T-helper 22 cell (primary cell): ENCODE measurements around the gene KCNMA1.

Source experiments
- DNase-seq: peaks from one replicate; pipeline ENCODE4 v3.0.0-alpha.2; 2020; ENCODE audit warnings: low read depth

The KCNMA1 gene

DNA sequence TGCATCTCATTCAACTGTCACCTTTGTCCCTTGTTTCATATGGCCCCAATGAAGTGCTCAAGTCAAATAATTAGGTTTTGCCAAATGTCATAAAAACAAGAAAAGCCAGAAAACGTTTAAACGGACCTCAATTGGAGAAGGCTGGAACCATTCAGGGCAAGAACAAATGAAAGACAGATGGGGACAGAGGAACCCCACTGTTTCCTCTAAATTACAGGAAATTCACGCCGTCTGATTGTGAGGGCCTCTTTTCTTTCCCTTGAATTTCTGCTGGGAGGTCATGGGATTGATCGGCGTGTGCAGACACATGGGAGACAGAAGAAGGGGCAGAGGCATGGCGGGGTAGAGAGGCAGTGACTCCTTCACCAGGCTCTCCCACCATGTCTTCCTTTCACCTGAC lies 656.4 kb downstream of the KCNMA1 start:
- no peak for DNase-seq

DNA sequence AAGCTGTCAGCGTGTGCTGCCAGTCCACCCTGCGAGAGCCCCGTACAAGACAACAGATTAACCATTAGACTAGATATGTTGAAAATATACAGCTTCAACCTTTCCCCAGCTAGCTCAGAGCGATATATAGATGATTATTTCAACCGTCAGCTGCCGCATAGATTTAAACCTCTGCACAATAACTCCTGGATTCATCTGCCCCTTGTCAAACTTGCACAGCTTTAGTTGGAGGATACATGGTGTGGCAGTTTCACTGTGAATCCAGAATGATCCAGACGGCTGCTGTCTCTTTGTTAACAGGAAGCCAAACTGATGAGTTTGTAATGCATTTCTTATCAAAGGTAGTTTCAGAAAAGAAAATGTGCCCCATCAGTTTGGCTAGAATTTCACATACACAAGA lies 659.7 kb downstream of the KCNMA1 start:
- no peak for DNase-seq

DNA sequence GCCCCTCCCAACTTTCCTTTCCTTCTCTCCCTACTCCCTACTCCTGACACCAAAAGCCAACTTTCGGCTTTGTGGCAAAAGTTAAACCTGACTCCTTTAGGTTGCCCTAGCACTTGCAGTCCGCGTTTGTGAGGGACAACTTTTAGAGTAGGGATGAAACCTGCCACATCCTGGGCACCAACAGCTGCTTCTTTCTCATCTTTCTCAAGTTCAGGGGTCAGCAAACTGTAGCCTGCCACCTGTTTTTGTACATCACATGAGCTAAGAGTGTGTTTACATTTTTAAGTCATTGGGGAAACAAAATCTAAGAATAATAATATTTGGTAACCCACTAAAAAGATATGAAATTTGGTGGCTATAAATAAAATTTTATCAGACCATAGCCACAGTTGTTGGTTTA lies 660.6 kb downstream of the KCNMA1 start:
- DNase-seq = no peak

DNA sequence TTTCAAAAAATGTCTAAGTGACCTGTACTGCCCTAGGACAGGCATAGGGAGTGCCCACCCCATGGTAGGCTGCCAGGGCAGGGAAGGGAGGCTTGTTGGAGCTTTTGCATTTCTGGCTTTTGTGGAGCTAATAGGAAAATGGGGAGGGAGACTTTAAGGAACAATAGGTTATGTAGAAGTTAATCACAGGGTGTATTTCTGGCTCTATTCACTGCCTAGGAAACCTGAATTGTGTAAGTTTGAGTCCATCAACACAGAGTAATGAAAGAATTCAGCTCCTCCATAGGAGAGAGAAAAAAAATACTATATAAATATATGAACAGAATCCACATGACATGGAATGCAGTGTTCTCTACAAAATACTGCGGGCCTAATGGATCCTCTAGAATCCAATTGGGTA lies 661.5 kb downstream of the KCNMA1 start:
- no peak for DNase-seq

DNA sequence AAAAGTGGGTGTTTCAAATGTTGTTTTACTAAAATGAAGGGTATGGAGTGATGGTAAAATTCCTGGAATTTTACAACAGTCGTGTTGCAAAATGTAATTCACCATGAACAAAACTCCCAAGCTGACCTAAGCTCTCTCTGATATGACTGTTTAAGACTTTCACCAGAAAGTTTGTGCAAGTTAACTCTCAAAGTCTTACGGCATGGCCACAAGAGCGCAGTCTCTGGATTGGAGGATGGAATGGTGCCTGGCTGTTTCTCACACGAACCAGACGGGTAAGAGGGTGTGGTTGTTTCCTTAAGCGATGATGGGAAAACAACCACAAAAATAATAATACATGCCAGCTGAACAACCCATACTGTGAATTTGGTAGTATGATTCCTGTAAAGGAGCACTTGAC lies 662.5 kb downstream of the KCNMA1 start:
- DNase-seq = no peak

DNA sequence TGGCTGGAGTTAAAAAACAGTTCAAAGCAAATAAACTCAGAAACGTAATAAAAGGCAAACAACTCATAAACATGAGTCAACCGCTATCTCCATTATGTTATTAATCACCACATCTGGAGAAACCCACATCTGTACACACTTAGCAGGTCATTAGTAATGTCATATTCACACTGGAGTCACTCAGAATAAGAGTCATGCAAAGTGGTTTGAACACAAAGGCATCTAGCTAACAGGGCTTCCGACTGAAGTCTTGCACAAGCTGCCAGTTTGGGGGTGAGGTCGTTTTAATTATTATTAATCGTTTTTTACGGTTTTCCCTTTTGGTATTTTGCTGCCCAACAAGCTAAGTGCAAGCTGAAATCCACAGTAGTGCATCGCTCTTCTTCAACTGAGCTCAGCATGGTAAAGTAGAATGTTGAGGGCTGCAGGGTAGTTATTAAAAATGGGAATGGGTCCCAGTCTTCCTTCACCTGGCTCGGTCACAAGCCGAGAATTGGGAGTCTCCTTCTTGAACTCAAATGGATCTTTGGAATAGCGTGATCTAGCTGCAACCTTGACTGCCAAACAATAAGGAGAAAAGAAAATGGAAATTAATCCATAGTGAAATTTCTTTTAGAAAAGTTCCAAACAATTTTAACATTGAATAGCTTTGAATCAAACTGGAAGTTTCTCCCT lies 663.5 kb downstream of the KCNMA1 start:
- no peak for DNase-seq

DNA sequence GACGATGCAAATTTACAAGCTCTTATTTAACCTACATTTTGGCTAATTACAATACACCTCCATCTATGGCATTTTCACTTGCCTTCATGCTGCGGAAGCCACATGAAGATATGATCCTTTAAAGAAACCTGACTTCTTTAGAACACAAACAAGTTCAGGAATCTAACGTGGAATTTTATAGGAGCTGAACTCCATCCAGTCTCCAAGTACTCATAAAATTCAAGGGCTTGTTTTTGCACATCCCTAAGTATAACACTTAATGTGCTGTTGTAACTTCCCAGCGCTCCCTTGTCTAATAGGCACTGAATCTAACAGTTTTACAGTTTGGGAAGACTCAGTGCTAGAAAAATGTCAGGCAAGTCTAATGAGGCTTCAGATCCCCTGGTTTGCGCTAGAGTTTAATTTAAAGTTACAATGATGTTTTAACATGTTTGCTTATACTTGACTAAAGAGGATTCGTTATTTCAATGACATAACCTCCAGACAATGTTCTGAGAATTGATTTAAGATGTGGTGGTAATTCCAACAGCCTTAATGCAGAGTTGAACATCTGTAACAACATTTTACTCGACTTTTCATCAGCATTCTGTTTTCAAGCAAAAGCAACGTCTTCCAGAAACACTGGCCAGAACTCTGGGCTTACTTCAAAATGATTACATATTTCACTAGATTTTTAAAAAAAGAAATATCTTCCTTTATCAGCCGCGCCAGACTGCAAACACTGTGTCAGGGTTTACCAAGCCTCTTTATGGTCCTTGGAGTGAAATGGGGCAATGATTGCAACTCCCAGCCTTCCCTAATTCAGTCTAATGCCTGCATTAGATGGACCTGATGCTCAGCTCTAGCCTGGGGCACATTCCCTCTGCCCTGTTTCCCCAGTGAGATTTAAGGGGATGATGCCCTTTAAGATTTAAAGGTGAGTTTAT lies 664.3 kb downstream of the KCNMA1 start:
- no peak for DNase-seq

DNA sequence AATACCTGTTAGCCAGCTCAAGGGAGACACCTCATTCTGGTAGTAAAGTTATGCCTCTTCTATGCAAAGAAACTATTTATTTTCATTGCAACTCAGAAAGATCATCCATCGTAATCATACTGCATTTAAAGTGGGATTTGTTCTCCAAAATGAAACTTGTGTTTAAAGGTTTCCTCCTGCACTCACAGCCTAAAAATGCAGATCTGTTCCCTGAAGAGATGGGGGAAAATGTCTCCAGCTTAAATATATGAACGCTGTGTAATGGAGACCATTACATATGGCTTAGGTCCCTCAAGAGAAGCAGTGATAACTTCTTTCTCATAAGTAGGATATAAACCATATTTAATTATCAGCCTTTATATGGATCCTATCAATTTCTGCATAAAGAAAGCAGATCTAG lies 665.1 kb downstream of the KCNMA1 start:
- no peak for DNase-seq

DNA sequence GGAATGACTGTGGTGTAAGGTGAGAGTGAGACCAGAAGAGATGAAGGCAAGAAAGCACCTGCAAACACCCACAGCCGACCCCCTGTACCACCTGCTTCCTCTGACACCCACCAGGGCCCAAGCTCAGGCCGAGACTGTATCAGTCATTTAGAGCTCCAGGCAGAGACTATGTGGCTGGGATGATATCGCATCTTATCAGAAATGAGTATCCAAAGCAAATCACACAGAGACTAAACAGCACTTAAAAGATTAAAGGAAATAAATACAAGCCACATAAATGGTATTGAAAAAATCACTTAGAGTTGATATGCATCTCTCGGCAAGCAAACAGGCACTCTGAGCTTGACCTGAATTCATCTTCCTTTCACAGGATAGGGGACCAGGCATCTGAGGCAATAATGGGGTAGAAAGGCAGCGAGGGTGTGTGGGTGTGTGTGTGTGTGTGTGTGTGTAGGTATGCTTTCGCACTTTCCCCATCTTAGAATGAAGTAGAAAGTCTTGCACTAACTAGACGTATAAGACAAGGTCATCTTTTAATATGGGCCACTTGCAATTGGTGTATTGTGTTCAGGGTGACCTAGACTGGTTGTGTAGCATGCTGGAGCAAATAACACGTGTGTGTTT lies 665.9 kb downstream of the KCNMA1 start:
- no peak for DNase-seq

DNA sequence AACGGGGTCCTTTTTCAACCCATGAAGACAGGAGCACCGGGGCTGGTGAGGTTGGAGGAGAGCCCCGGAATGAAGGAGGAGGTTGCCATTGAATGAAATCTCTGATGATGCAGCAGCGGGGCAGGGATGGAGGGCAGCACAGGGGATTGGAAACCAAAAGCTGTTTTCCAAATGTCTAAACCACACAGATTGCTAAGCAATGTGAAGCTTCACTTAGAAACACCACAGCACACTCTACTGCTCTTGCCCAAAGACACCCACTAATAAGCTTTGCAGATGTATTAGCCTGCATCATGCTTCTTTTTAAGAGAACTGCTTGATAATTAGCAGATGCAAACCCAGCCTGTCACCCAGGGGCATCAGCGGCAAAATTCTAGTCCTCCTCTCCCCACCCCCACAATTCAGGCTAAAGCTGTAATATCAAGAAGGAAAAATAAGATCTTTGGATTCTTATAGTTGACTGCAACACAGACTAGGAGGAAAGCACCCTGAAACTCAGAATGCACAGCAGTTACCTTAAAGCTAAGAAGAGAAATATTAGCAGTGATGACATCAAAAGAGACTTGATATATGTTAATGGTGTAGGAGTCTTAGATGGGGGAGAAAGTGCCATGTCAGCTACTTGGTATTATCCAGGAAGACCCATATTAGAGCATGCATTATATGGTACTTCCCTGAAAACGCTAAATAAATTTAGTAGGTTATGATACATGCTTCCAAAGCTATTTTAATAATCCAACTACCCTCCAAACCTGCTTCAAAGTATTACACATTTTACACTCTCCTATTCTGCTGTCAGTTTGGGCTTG lies 666.7 kb downstream of the KCNMA1 start:
- no peak for DNase-seq

DNA sequence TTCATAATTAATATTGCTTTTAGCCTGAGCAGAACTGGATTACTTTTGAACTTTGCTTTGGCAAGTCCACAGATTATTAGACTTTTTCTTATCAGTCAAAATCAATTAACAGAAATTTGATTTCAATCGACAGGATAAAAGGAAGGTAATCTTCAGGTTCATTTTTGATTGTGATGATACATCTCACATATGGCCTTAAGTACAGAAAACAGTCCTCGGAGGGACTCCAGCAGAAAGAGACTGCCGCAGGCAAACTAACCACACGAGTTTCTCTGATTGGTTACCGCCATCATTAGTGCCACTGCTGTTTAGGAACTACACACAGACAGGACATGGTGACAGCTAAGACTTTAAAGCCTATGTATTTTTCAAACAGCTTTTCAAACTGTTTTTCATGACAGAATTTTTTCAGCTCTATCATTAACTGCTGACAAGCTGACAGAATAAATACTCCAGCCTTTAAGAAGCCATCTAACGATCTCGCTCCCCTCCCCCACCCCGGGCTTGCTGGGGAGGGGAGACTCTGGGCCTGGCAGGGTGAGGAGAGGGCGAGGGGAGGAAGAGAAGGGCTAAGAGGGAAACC lies 668.2 kb downstream of the KCNMA1 start:
- DNase-seq = no peak

DNA sequence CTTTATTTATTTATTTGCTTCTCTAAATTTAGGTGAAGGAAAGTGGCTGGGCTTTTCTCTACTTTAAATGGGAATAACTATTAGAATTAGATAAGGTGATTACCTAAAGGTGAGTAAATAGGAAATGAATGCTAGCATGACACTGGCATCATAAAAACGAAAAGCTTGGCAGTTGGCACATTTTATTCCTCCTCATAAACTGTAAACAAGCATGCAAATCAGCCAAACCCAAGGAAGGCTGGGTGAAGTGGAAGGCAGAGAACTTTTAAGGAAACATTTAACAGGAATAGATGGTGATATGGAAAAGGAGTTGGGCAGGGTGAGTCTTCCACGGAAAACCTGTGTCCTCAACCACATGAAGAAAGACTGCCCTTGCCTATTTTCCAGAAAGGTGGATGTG lies 669.1 kb downstream of the KCNMA1 start:
- no peak for DNase-seq

DNA sequence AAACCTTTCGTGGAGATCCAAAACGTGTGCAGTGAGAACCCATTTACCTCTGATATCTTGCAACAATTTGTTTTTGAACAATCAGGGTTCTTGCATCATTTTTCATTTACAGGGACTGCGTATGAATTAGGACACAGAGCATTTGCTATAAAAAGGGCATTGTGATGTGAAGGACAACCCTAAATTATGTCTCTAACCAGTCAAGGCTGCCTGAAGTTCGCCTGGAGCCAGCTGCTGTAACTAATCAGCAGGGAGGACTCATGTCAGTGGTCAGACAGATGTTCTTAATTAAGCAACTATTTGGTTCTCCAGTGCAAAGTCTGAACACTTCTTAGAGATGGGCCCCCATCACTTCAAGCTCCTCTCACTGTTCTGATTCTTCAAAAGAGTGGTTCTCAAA lies 674.8 kb downstream of the KCNMA1 start:
- no peak for DNase-seq

DNA sequence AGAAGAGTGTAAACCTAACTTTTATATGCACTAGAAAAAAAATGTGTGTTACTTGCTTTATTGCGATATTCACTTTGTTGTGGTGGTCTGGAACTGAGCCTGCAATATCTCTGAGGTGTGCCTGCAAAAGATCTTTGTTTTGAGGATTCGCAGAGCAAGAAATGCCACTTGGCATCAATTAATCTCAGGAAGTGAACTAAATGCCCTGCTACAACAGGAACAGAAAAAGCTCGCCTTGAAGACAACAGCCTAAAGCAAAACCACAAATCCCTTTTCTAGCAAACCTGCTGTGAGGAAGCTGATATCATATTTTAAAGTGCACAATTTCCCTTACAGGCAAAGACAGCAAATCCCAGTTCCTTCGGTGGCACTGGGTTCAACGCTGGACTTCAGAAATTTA lies 675.8 kb downstream of the KCNMA1 start:
- no peak for DNase-seq

DNA sequence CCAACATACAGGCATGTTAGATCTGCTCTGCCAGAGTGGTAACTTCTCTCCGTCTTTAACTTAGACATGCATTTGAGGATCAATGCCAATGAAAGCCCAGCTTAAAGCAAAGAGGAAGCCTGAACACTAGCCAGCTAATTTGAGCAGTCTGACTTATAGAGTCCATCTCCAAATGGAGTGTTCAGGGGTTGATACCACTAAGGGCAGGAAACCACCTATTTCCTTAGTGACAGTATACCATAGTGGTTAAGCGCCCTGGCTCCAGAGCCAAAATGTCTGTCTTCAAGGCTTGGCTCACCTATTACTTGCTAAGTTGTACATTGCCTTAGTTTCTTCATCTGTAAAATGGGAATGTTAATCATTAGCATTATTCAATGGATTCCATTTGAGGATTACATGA lies 678.5 kb downstream of the KCNMA1 start:
- DNase-seq = no peak

DNA sequence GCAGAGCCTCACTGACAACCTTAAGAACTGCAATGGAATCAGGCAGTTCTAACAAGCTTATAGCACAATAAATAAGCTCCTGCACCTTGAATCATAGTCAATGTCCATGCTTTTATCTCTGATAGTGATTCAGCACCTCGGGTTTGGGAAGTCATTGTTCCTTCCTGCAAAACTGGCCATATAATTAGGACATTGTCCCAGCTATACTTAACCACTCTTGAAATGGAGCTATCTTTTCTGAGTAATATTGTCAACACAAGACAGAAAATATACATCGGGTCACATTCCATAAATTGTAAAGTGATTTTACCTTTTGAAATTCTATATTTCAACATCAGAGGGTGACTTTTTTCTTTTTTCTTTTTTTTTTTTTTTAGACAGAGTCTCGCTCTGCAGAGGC lies 682.8 kb downstream of the KCNMA1 start:
- no peak for DNase-seq

DNA sequence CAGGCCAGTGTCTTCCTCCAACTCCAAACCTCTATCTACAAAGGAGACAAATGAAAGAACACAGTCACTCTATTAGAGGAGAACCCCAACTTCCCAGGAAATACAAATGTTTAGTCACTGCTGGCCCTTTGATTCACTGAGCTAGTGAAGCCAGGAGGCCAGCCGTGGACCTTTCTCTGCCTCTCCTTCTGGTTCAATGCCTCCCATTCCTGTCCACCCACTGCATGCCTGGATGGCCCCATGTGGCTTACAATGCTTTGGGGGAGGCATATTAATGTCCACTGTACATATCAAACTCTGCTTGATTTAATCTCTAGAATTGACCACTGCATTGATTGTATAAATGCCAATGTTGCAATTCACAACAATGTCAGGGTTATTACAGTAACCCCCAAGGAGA lies 687.3 kb downstream of the KCNMA1 start:
- DNase-seq = no peak

DNA sequence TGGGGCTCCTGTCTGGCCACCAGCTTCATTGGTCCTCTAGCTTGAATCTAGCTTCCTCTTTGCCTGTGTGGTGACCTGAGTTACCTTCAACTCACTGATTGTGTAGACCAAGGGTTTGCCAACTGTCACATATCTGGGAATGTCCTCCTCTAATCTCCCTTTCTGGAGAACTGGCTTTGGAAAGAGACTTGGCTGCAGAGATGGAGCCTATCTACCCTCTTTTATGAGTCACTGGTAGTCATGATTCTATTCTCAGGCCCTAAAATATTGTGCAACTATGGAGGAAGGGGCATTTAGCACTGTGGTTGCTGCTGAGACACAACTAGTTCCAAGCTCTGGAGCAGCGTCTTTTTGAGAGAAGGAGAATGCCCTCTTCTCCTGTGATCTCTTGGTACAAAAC lies 691.3 kb downstream of the KCNMA1 start:
- DNase-seq = no peak

DNA sequence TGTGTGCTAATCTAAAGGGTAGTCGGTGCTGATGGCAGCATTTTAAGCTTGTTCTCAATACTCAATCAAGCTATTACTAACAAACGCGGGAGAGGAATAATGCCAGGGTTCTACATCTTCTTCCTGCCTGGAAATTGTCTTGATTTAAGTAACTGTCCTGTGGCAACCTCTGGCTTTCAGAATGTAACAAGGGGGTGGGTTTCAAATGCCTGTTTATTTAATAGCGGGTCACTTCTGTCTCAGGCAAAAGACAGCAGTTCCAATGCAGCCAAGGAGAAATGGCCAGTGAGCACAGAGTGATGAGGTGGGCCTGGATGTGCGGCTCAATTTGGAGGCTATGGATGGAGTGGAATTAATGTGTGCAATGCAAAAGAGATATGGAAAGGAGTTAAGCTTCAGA lies 692.4 kb downstream of the KCNMA1 start:
- DNase-seq = no peak

DNA sequence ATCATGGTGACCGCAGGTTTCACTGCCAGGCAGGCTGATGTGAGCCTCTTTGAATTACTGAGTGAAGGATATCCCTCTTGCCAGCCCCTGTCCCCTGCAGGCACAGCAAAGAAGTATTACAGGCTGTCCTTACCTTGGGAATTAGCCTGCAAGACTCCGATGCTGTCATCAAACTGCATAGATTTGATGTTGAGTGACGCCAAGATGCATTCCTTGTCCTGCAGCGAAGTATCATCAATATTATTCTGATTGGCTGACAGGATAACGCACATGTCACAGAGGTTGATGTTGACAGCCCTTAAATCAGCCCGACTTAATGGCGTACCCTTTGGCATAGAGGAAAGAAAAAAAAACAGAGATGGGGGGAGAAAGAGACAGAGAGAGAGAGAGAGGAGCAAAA lies 693.0 kb downstream of the KCNMA1 start:
- no peak for DNase-seq

DNA sequence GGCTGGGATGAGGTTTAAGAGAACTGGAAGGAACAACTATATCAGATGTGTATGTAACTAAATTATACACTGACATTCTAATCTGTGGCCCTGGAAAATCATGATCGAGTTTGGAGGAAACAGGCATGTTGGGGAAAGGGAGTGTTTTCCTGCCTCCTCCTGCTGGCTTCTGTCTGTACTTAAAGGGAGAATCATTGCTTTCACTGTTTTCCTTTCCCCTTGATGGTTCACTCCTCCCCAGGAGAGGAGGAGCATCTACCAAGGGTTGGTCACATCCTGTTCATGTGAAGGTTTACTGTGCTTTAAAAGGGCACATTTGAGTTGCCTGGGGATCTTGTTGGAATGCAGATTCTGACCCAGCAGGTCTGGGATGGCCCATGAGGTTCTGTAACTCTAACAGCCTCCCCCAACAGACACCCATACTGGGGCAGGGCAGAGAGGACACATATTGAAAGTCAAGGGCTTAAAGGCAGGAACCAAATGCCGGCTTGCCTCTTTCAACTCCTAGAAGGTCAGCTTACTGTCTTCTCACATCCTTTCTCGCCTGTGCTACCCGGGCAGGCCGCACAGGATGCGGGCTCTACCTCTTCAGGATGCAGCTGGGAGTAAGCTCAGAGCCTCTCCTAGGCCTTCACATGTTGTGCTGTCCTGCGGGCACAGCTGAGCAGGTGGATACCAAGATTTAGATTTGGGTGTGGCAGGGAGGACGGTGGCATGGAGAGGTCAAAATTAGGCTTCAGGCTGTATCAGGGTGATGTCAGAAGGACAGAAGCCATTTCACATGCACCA lies 694.8 kb downstream of the KCNMA1 start:
- DNase-seq = no peak
